H1 (cell line): ENCODE measurements around the gene DHTKD1. TPM values are rescaled to one million over a fixed set of nuclear protein-coding genes. Genes with fewer than 3 reads are reported as not detected.

Experiments
- CTCF ChIA-PET: fragments of 300-600 bp; sonication (Branson Sonifier 250); formaldehyde crosslinking; loops from one replicate; lab custom pipeline; 2021; ENCODE audit not compliant: partially characterized antibody; lab: Charles Lee
- POLR2A ChIA-PET: fragments of 300-600 bp; sonication (Branson Sonifier 250); formaldehyde crosslinking; loops from one replicate; lab custom pipeline; 2021; ENCODE audit warnings: inconsistent platforms; ENCODE audit not compliant: partially characterized antibody; lab: Charles Lee
- DNase-seq, 2 experiments: peaks; one replicate each; pipeline versions ENCODE4 v3.0.0 to v3.0.0-alpha.2; 2010 to 2022; ENCODE audit warnings: low spot score in 2 of 2, low read depth in 1 of 2, mixed read lengths in 1 of 2
- FAIRE-seq: peaks from 2 replicates; lab custom pipeline; 2011; peaks lifted over from hg19 to GRCh38; lab: Jason Lieb, UNC
- H2AFZ ChIP-seq: 2 replicates; pipeline ENCODE4 v1.8.1; 2012; ENCODE audit warnings: low read length, inconsistent platforms
- H2AK5ac ChIP-seq: 2 replicates; pipeline ENCODE4 v1.6.1; 2013; ENCODE audit warnings: low read depth, low read length
- H2BK120ac ChIP-seq: replicated peaks from 2 replicates; pipeline ENCODE3; 2013; ENCODE audit warnings: low read depth, low read length, inconsistent platforms
- H2BK12ac ChIP-seq: 2 replicates; pipeline ENCODE4 v1.6.1; 2013; ENCODE audit warnings: low read depth, low read length
- H2BK15ac ChIP-seq: 2 replicates; pipeline ENCODE4 v1.6.1; 2013; ENCODE audit warnings: low read length
- H2BK20ac ChIP-seq: 2 replicates; pipeline ENCODE4 v1.6.1; 2013; ENCODE audit warnings: low read length
- H2BK5ac ChIP-seq: 2 replicates; pipeline ENCODE4 v1.6.1; 2013; ENCODE audit warnings: low read depth, low read length
- H3K14ac ChIP-seq: 2 replicates; pipeline ENCODE4 v1.6.1; 2013; ENCODE audit warnings: inconsistent platforms; ENCODE audit not compliant: insufficient read length
- H3K18ac ChIP-seq: 2 replicates; pipeline ENCODE4 v1.6.1; 2013; ENCODE audit warnings: low read length; ENCODE audit errors: extremely low read depth
- H3K23ac ChIP-seq: 2 replicates; pipeline ENCODE4 v1.6.1; 2013; ENCODE audit warnings: inconsistent platforms; ENCODE audit not compliant: insufficient read length
- H3K23me2 ChIP-seq: 2 replicates; pipeline ENCODE4 v1.6.1; 2013; ENCODE audit warnings: low read depth, low read length
- H3K27ac ChIP-seq: 2 replicates; pipeline ENCODE4 v1.6.1; 2011; ENCODE audit warnings: low read depth, low read length, inconsistent platforms
- H3K27me3 ChIP-seq, 4 experiments: replicated peaks in 1 of 4; 1 replicate in 1 of 4; 2 replicates in 3 of 4; pipeline versions ENCODE4 v1.6.1 to v1.8.1; 2011 to 2013; ENCODE audit warnings: low read length in 3 of 4, mild to moderate bottlenecking in 3 of 4, inconsistent platforms in 2 of 4, mixed read lengths in 2 of 4, moderate library complexity in 1 of 4; ENCODE audit not compliant: control insufficient read depth in 3 of 4, insufficient read depth in 3 of 4; ENCODE audit errors: extremely low read depth in 1 of 4
- H3K36me3 ChIP-seq, 4 experiments: 2 replicates each; pipeline versions ENCODE4 v1.6.1 to v1.8.1; 2011 to 2013; ENCODE audit warnings: mild to moderate bottlenecking in 4 of 4, low read length in 3 of 4, moderate library complexity in 2 of 4, control low read depth in 1 of 4, inconsistent platforms in 1 of 4; ENCODE audit not compliant: insufficient read depth in 4 of 4, control insufficient read depth in 2 of 4
- H3K4ac ChIP-seq: replicated peaks from 2 replicates; pipeline ENCODE3; 2013; ENCODE audit warnings: low read length, low read depth, mixed read lengths, inconsistent platforms; ENCODE audit not compliant: insufficient read length
- H3K4me1 ChIP-seq, 4 experiments: replicated peaks in 1 of 4; 1 replicate in 1 of 4; 2 replicates in 3 of 4; pipeline versions ENCODE4 v1.6.1 to v1.8.1; 2011 to 2013; ENCODE audit warnings: low read length in 3 of 4, inconsistent platforms in 2 of 4, mixed read lengths in 1 of 4; ENCODE audit not compliant: insufficient read depth in 4 of 4, control insufficient read depth in 3 of 4
- H3K4me2 ChIP-seq, 2 experiments: 2 replicates each; pipeline versions ENCODE4 v1.6.1 to v1.8.1; 2011 to 2013; ENCODE audit warnings: low read depth in 2 of 2, low read length in 2 of 2, control low read depth in 1 of 2, inconsistent platforms in 1 of 2, mild to moderate bottlenecking in 1 of 2; ENCODE audit not compliant: insufficient read depth in 1 of 2
- H3K4me3 ChIP-seq, 4 experiments: fragments of 200-600, 300-600 bp in 1 of 4; sonication (generic), shearing (Covaris generic), sonication (Bioruptor Twin) in 1 of 4; 2 replicates each; pipeline versions ENCODE4 v1.5.1 to v1.8.1; 2011 to 2016; ENCODE audit warnings: low read length in 4 of 4, low read depth in 3 of 4, control low read depth in 2 of 4, inconsistent platforms in 2 of 4, mild to moderate bottlenecking in 2 of 4, mixed read lengths in 1 of 4, moderate library complexity in 1 of 4; ENCODE audit not compliant: insufficient read depth in 2 of 4; ENCODE audit errors: extremely low read depth in 1 of 4
- H3K56ac ChIP-seq: replicated peaks from 2 replicates; pipeline ENCODE3; 2013; ENCODE audit warnings: low read depth, mild to moderate bottlenecking, mixed read lengths, low read length, inconsistent platforms; ENCODE audit not compliant: insufficient read length
- H3K79me1 ChIP-seq: 2 replicates; pipeline ENCODE4 v1.6.1; 2013; ENCODE audit warnings: low read depth, low read length, control low read depth
- H3K79me2 ChIP-seq, 2 experiments: 2 replicates each; pipeline versions ENCODE4 v1.6.1 to v1.8.1; 2012 to 2013; ENCODE audit warnings: low read length in 2 of 2, mild to moderate bottlenecking in 2 of 2, inconsistent platforms in 1 of 2; ENCODE audit not compliant: insufficient read depth in 2 of 2, control insufficient read depth in 1 of 2
- H3K9ac ChIP-seq, 4 experiments: replicated peaks in 1 of 4; 1 replicate in 1 of 4; 2 replicates in 3 of 4; pipeline versions ENCODE4 v1.6.1 to v1.8.1; 2011 to 2013; ENCODE audit warnings: low read depth in 3 of 4, low read length in 3 of 4, control low read depth in 2 of 4, mild to moderate bottlenecking in 2 of 4, moderate library complexity in 2 of 4, inconsistent platforms in 1 of 4; ENCODE audit errors: extremely low read depth in 1 of 4
- H3K9me3 ChIP-seq, 2 experiments: 2 replicates each; pipeline versions ENCODE4 v1.6.1 to v1.8.1; 2012 to 2013; ENCODE audit warnings: mild to moderate bottlenecking in 2 of 2, moderate library complexity in 2 of 2, control low read depth in 1 of 2, inconsistent platforms in 1 of 2, low read depth in 1 of 2, low read length in 1 of 2, mixed read lengths in 1 of 2; ENCODE audit not compliant: insufficient read depth in 2 of 2
- H4K20me1 ChIP-seq, 2 experiments: replicated peaks in 1 of 2; 2 replicates each; pipeline versions ENCODE3 to v1.8.1; 2011 to 2013; ENCODE audit warnings: inconsistent platforms in 2 of 2, low read length in 2 of 2, mild to moderate bottlenecking in 1 of 2; ENCODE audit not compliant: insufficient read depth in 2 of 2, control insufficient read depth in 1 of 2
- H4K5ac ChIP-seq: 2 replicates; pipeline ENCODE4 v1.6.1; 2013; ENCODE audit warnings: low read length, low read depth, mixed read lengths, inconsistent platforms; ENCODE audit not compliant: insufficient read length
- H4K8ac ChIP-seq: 2 replicates; pipeline ENCODE4 v1.8.0; 2013; ENCODE audit warnings: mild to moderate bottlenecking, moderate library complexity, low read length, inconsistent platforms; ENCODE audit not compliant: insufficient read depth; ENCODE audit errors: extremely low read depth
- H4K91ac ChIP-seq: replicated peaks from 2 replicates; pipeline ENCODE3; 2013; ENCODE audit warnings: low read length, mixed read lengths, inconsistent platforms; ENCODE audit not compliant: insufficient read length
- BACH1 ChIP-seq: IDR thresholded peaks from 2 replicates; pipeline ENCODE4 v1.6.1; 2012; ENCODE audit warnings: low read length, improper control_type of control experiment
- KDM4A ChIP-seq: IDR thresholded peaks from one replicate; pipeline ENCODE4 v1.7.1; 2012; ENCODE audit warnings: low read depth, mild to moderate bottlenecking, moderate library complexity, low read length, inconsistent platforms; ENCODE audit not compliant: severe bottlenecking
- WGBS, 2 experiments: shearing (Covaris generic) in 1 of 2; methylation state at CpG; one replicate each; pipeline versions ENCODE4 v1.1.6 to v1.1.7; 2013 to 2015; ENCODE audit warnings: low lambda C conversion rate in 2 of 2, mixed read lengths in 2 of 2, inconsistent platforms in 1 of 2, low coverage in 1 of 2, missing lambda C conversion rate in 1 of 2; ENCODE audit not compliant: insufficient replicate concordance in 2 of 2, insufficient coverage in 1 of 2, insufficient read length in 1 of 2; ENCODE audit errors: extremely low coverage in 1 of 2, missing lambda C conversion rate in 1 of 2; 5-methylcytosine and 5-hydroxymethylcytosine counted together
- polyA plus RNA-seq, 7 experiments: library from polyadenylated mRNA; depleted of rRNA in 3 of 7; stranded (reverse) in 5 of 7; unstranded in 2 of 7; fragments of >200 nt in 5 of 7; fragments of 200-250 nt in 2 of 7; gene quantifications; 1 replicate in 5 of 7; 2 replicates in 1 of 7; 4 replicates in 1 of 7; pipeline versions ENCODE4 v1.2.1 to v1.2.3, GENCODE V29; 2011 to 2013; ENCODE audit warnings: missing spikeins in 2 of 7, mixed read lengths in 2 of 7
- total RNA-seq: library from RNA; stranded (reverse); fragmentation: NEBNext Ultra II Directional; extraction: Animal tissue kit (Norgen Biotek cat#: 25700); gene quantifications from 2 replicates; pipeline ENCODE4 v1.2.1, GENCODE V29; 2021

Gene DHTKD1
- total and polyA plus RNA-seq, 2 of the 8 experiments (the other 6 are each of a cell fraction or from before 2014, with no cell fraction given), result 49.8 to 74.9 TPM

GRCh38 chr10:12041766-12042408, 26.9 kb upstream of the DHTKD1 start:
- DNase-seq (no peak), FAIRE-seq (no peak)
- no peaks in the 10 kb centered on the region for H4K20me1 ChIP-seq
- H3K23ac ChIP-seq, result no peak overlapping the region
- H3K18ac ChIP-seq, result no peak overlapping the region; the same call in 1 of the 2 replicates
- no peak overlapping the region for H2AFZ ChIP-seq
- peak overlapping the region; percentile 77 to 98 (median 94) for H3K4me3 ChIP-seq
- no peak overlapping the region for H2BK15ac ChIP-seq
- WGBS, 2 experiments, result 3% methylated on average over 21 of the region's 26 CpGs; no CpG with 5 or more reads in 1 of the 2 experiments
- H3K79me2 ChIP-seq, result peaks cover 10 to 54% of the 10 kb centered on the region in 2 experiments
- peak overlapping the region; percentile 50 for H3K56ac ChIP-seq
- no peaks in the 10 kb centered on the region for H3K36me3 ChIP-seq
- peak overlapping the region; percentile 100 for H2BK5ac ChIP-seq
- H2BK120ac ChIP-seq, result no peak overlapping the region
- peak overlapping the region; percentile 86 to 100 (median 94) for H3K9ac ChIP-seq
- no peak overlapping the region for H2BK12ac ChIP-seq
- peaks cover 8% of the 10 kb centered on the region; the same call in 1 of the 2 replicates for H3K23me2 ChIP-seq
- H3K27ac ChIP-seq, result peak overlapping the region; percentile 88
- no peaks in the 10 kb centered on the region for H3K9me3 ChIP-seq
- no peak overlapping the region for H3K14ac ChIP-seq
- POLR2A ChIA-PET, result interaction anchor here (0.6 to 3.4 kb wide), 14 partner anchors 9 to 290 kb away, joined by 3 to 17 read pairs (median 4); partner anchors contain the start of genes CDC123, DHTKD1 and NUDT5
- CTCF ChIA-PET, result interaction anchor here (0.6 to 1.4 kb wide), 2 partner anchors 28 to 209 kb away, joined by 3 read pairs; no protein-coding TSS in a partner anchor
- no peaks in the 10 kb centered on the region; a peak in 3 of 7 replicates for H3K4me1 ChIP-seq
- H3K79me1 ChIP-seq, result peaks cover 4% of the 10 kb centered on the region
- H3K4me2 ChIP-seq, result peak overlapping the region; percentile 88 to 97
- no peak overlapping the region for H2AK5ac ChIP-seq
- H3K4ac ChIP-seq, result peak overlapping the region; percentile 25
- peak overlapping the region; percentile 81 for H4K8ac ChIP-seq
- no peak overlapping the region for H2BK20ac ChIP-seq
- TF ChIP-seq KDM4A (peak; percentile 36), BACH1 (no peak)
- TF ChIP-seq, all 59 proteins: peak for 1
- Histone ChIP-seq H3K27me3 (no peaks in the 10 kb centered on the region), H4K5ac (peak overlapping the region; percentile 28), H4K91ac (peak overlapping the region; percentile 25)
